HG03442 (cell line): Measurements from ENCODE around the gene CENPQ.

Experiments
- ATAC-seq: cut with Tn5 transposase; IDR thresholded peaks from one replicate; pipeline ENCODE4 v1.9.1; 2021; ENCODE audit warnings: mild to moderate bottlenecking, moderate library complexity; ENCODE audit not compliant: unreplicated experiment

The CENPQ gene

GRCh38 chr6:49540614-49541013 is 77.4 kb downstream of the CENPQ start:
- no peak for ATAC-seq

DNA sequence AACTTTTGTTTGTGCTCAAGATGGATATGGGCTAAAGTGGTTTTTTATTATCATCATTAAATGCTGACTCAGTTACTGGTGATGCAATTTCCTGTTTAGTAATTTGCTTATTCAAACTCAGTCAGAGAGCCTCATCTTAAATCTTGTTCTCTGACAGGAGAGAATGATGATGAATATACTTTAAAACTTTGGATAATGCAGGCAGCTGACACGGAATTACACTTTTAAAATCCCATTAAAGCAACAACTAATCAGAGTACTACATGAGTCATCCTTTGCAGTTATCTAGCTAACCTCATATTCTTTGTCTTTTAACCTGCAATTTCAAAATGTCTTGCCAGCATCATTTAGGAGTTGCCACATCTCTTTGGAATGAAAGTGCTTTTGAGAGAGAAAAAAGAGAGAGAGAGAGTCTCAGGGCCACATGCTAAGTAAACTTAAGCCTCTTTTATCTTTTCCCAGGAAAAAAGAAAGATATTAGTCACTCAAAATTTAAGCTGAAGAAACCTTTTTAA is 78.1 kb downstream of the CENPQ start:
- no peak for ATAC-seq

GRCh38 chr6:49541936-49542335 is 78.8 kb downstream of the CENPQ start:
- ATAC-seq = no peak
